Activated gamma-delta T cell treated with Interleukin-2 at 50 U/mL for 16 hours (primary cell): ENCODE data around the gene HSPBP1.
A peak's percentile ranks its signal among the peaks of the same experiment; 100 is the strongest.
"Not testable (repeated sequence)": the region's sequence is repeated elsewhere in the genome, so short reads cannot be mapped to it uniquely, and the experiment has no call there.

Source experiments
- DNase-seq: peaks from one replicate; pipeline ENCODE4 v3.0.0-alpha.2; 2020

Gene HSPBP1

GRCh38 chr19:55279770-55280643 is at the start of gene HSPBP1:
TSS of gene HSPBP1 (minus strand) at chr19:55280110. CDS start at chr19:55279608, 502 bp downstream.
- peak; percentile 92 for DNase-seq

GRCh38 chr19:55328774-55329318 is 48.9 kb upstream of the HSPBP1 start:
- not testable (repeated sequence) for DNase-seq

GRCh38 chr19:55325172-55325571 is 45.3 kb upstream of the HSPBP1 start, which contains the start of gene TMEM150B:
TSS of gene TMEM150B (minus strand) at chr19:55325341. CDS start at chr19:55321036, 4,305 bp downstream.
- DNase-seq: no peak

GRCh38 chr19:55324662-55325061 is 44.8 kb upstream of the HSPBP1 start:
- no peak for DNase-seq

- no peak for DNase-seq
These were observed 42.4 kb upstream of the HSPBP1 start for GRCh38 chr19:55322204-55322885.

GRCh38 chr19:55321466-55322137 is 41.7 kb upstream of the HSPBP1 start:
- no peak for DNase-seq

GRCh38 chr19:55320844-55321419 is 41.0 kb upstream of the HSPBP1 start:
- DNase-seq: no peak

- DNase-seq: no peak
These were observed 39.9 kb upstream of the HSPBP1 start for GRCh38 chr19:55319785-55320184.

GRCh38 chr19:55316646-55317045 is 36.7 kb upstream of the HSPBP1 start:
- no peak for DNase-seq

- no peak for DNase-seq
These were observed 36.1 kb upstream of the HSPBP1 start for GRCh38 chr19:55315956-55316525.

GRCh38 chr19:55314396-55314795 is 34.5 kb upstream of the HSPBP1 start:
- no peak for DNase-seq

GRCh38 chr19:55312621-55313512 is 33.0 kb upstream of the HSPBP1 start:
- DNase-seq: no peak

- DNase-seq: no peak
These were observed 31.9 kb upstream of the HSPBP1 start for GRCh38 chr19:55311797-55312196.

GRCh38 chr19:55311397-55311796 is 31.5 kb upstream of the HSPBP1 start:
- no peak for DNase-seq

- DNase-seq: no peak
These were observed 30.6 kb upstream of the HSPBP1 start for GRCh38 chr19:55310498-55310897.

- no peak for DNase-seq
These were observed 29.5 kb upstream of the HSPBP1 start for GRCh38 chr19:55309448-55309847.

- DNase-seq: no peak
These were observed 28.4 kb upstream of the HSPBP1 start for GRCh38 chr19:55308281-55308680.

- no peak for DNase-seq
These were observed 26.8 kb upstream of the HSPBP1 start for GRCh38 chr19:55306712-55307111.

- no peak for DNase-seq
These were observed 26.2 kb upstream of the HSPBP1 start for GRCh38 chr19:55305983-55306562.

GRCh38 chr19:55305491-55305890 is 25.6 kb upstream of the HSPBP1 start:
- DNase-seq: peak; percentile 27

GRCh38 chr19:55304980-55305379 is 25.1 kb upstream of the HSPBP1 start:
- DNase-seq: no peak
